HG03108 (cell line): Measurements from ENCODE around the gene COL23A1.

Experiments
- ATAC-seq: cut with Tn5 transposase; IDR thresholded peaks from one replicate; pipeline ENCODE4 v1.9.1; 2021; ENCODE audit warnings: moderate library complexity; ENCODE audit not compliant: unreplicated experiment

Gene COL23A1

GRCh38 chr5:178589180-178590140 is 733 bp downstream of the COL23A1 start:
- no peak for ATAC-seq

GRCh38 chr5:178588769-178589168 is 1.4 kb downstream of the COL23A1 start:
- no peak for ATAC-seq

- no peak for ATAC-seq
Measured at GRCh38 chr5:178587763-178588611, 2.2 kb downstream of the COL23A1 start.

- no peak for ATAC-seq
Measured at GRCh38 chr5:178586396-178586795, 3.8 kb downstream of the COL23A1 start.

GRCh38 chr5:178585421-178585820 is 4.8 kb downstream of the COL23A1 start:
- ATAC-seq, result peak; percentile 63

- ATAC-seq, result no peak
Measured at GRCh38 chr5:178583279-178583678, 6.9 kb downstream of the COL23A1 start.

- no peak for ATAC-seq
Measured at GRCh38 chr5:178582291-178582690, 7.9 kb downstream of the COL23A1 start.

GRCh38 chr5:178581621-178582020 is 8.6 kb downstream of the COL23A1 start:
- ATAC-seq, result no peak

GRCh38 chr5:178580271-178580955 is 9.8 kb downstream of the COL23A1 start:
- ATAC-seq, result no peak

- ATAC-seq, result no peak
Measured at GRCh38 chr5:178577944-178578343, 12.2 kb downstream of the COL23A1 start.

GRCh38 chr5:178577376-178577839 is 12.8 kb downstream of the COL23A1 start:
- ATAC-seq, result no peak

GRCh38 chr5:178576591-178577351 is 13.4 kb downstream of the COL23A1 start:
- ATAC-seq, result no peak

GRCh38 chr5:178573216-178573615 is 17.0 kb downstream of the COL23A1 start:
- ATAC-seq, result no peak

GRCh38 chr5:178572617-178573016 is 17.6 kb downstream of the COL23A1 start:
- ATAC-seq, result no peak

GRCh38 chr5:178569485-178569884 is 20.7 kb downstream of the COL23A1 start:
- ATAC-seq, result no peak

GRCh38 chr5:178564811-178565550 is 25.2 kb downstream of the COL23A1 start:
- ATAC-seq, result no peak

GRCh38 chr5:178564397-178564796 is 25.8 kb downstream of the COL23A1 start:
- ATAC-seq, result no peak

- no peak for ATAC-seq
Measured at GRCh38 chr5:178563621-178564020, 26.6 kb downstream of the COL23A1 start.

GRCh38 chr5:178561746-178562264 is 28.4 kb downstream of the COL23A1 start:
- ATAC-seq, result no peak
